ENCODE results near the gene FBXL5.

Gene FBXL5, protein sequence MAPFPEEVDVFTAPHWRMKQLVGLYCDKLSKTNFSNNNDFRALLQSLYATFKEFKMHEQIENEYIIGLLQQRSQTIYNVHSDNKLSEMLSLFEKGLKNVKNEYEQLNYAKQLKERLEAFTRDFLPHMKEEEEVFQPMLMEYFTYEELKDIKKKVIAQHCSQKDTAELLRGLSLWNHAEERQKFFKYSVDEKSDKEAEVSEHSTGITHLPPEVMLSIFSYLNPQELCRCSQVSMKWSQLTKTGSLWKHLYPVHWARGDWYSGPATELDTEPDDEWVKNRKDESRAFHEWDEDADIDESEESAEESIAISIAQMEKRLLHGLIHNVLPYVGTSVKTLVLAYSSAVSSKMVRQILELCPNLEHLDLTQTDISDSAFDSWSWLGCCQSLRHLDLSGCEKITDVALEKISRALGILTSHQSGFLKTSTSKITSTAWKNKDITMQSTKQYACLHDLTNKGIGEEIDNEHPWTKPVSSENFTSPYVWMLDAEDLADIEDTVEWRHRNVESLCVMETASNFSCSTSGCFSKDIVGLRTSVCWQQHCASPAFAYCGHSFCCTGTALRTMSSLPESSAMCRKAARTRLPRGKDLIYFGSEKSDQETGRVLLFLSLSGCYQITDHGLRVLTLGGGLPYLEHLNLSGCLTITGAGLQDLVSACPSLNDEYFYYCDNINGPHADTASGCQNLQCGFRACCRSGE

DNA sequence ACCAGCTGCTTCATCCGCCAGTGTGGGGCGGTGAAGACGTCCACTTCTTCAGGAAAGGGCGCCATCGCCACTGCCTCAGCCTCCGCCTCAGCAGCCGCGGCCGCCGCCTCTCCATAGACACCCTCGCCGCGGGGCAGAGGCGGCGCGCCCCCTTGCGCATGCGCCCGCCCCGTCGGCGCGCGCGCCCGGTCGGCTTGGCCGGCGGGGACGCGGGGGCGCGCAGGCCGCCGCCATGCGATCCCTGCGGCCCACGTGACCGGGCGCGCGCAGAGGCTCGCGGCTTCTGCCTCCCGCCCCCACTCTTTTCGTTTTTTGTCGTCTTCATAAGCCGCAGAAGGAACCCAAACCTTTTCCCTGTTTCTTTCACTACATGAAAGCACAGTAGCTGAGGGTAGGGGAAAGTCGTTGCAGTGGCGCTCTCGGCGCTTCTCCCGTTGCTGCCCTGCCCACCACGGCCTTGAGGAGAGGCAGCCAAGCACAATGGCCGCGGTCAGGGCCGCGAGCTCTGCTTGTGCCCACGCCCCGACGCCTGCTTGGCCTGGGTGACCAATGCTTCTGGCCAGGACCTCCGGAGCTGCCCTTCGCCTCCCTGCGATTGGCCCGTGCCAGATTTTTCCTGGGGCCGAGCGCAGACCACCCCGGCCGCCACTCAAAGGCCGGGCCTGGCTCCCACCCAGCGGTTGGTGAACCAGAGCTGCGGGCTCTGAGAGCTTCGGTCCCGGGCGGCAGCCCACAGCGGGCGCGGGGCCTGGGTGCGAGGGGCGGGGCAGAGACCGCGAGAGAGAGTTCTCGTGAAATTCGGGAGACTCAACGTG is at the start of gene FBXL5:
Gene FBXL5, minus strand, starts transcription at position 135 of the 815 bp plus-strand sequence. Its CDS starts 70 bp downstream, at position 65.
- H3K36me3 Mint-ChIP-seq, result peaks cover 12% of the 10 kb centered on the region
- peaks cover 49% of the 10 kb centered on the region for H3K4me1 Mint-ChIP-seq
- H3K27ac Mint-ChIP-seq, result peak within 1 kb of the TSS; percentile 97
- H3K27me3 Mint-ChIP-seq, result no peaks in the 10 kb centered on the region
- CTCF ChIA-PET, result interaction anchor here (2.3 kb wide), 1 partner anchor 27 kb away, joined by 7 read pairs; the partner anchor contains the start of gene FAM200B
- peak; percentile 80 for DNase-seq
- peak within 1 kb of the TSS; percentile 99 for H3K4me3 Mint-ChIP-seq
- H3K9me3 Mint-ChIP-seq, result no peaks in the 10 kb centered on the region

DNA sequence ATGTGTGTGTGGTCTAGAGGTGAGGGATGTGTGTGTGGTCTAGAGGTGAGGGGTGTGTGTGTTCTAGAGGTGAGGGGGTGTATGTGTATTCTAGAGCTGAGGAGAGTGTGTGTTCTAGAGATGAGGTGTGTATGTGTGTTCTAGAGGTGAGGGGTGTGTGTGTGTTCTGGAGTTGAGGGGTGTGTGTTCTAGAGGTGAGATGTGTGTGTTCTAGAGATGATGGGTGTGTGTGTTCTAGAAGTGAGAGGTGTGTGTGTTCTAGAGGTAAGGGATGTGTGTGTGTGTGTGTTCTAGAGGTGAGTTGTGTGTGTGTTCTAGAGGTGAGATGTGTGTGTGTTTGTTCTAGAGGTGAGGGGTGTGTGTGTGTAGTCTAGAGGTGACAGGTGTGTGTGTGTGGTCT is 49.0 kb upstream of the FBXL5 start:
- Mint-ChIP-seq H3K4me1 (peaks cover 13% of the 10 kb centered on the region), H3K27me3 (peaks cover 60% of the 10 kb centered on the region), H3K27ac (no peak overlapping the region), H3K9me3 (no peaks in the 10 kb centered on the region), H3K36me3 (no peaks in the 10 kb centered on the region), H3K4me3 (peak overlapping the region; percentile 84)
- CTCF ChIA-PET, result no interaction called here
- no peak for DNase-seq

DNA sequence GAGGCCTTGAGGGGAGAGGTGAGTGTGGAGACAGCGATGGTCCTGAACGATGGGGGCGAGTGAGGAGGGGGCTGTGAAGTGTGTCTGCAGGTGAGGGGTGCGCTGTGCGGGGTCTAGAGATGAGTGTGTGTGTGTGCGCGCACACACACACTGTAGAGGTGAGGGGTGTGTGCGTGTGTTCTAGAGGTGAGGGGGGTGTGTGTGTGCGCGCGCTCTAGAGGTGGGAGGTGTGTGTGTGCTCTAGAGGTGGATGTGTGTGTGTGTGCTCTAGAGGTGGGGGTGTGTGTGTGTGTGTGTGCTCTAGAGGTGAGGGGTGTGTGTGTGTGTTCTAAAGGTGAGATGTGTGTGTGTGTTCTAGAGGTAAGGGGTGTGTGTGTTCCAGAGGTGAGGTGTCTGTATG is 48.3 kb upstream of the FBXL5 start:
- Mint-ChIP-seq H3K9me3 (no peaks in the 10 kb centered on the region), H3K36me3 (no peaks in the 10 kb centered on the region), H3K4me1 (peaks cover 13% of the 10 kb centered on the region), H3K27me3 (peaks cover 64% of the 10 kb centered on the region), H3K4me3 (peak overlapping the region; percentile 84), H3K27ac (no peak overlapping the region)
- DNase-seq, result no peak
- CTCF ChIA-PET, result no interaction called here

DNA sequence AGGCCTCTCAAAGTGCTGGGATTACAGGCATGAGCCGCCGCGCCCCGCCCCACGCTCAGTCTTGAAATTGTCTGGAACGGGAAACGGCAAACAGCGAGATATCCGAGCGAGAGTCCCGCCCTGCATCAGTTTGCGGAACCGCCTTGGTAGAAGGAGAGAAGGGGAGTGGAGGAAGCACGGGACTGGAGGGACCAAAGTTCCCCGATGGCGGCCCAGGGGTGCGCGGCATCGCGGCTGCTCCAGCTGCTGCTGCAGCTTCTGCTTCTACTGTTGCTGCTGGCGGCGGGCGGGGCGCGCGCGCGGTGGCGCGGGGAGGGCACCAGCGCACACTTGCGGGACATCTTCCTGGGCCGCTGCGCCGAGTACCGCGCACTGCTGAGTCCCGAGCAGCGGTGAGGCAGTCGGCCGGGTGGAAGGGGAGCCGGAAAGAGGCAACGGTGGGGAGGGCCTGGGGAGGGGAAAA is 47.8 kb upstream of the FBXL5 start, which contains the start of gene BST1:
Gene BST1, plus strand, starts transcription at position 125 of the 463 bp plus-strand sequence. Its CDS starts 80 bp downstream, at position 205.
- peak within 1 kb of the TSS; percentile 67 for H3K27ac Mint-ChIP-seq
- H3K36me3 Mint-ChIP-seq, result no peaks in the 10 kb centered on the region
- H3K4me3 Mint-ChIP-seq, result peak within 1 kb of the TSS; percentile 84
- H3K4me1 Mint-ChIP-seq, result peaks cover 13% of the 10 kb centered on the region
- peak; percentile 70 for DNase-seq
- CTCF ChIA-PET, result no interaction called here
- no peaks in the 10 kb centered on the region for H3K9me3 Mint-ChIP-seq
- peaks cover 64% of the 10 kb centered on the region for H3K27me3 Mint-ChIP-seq

DNA sequence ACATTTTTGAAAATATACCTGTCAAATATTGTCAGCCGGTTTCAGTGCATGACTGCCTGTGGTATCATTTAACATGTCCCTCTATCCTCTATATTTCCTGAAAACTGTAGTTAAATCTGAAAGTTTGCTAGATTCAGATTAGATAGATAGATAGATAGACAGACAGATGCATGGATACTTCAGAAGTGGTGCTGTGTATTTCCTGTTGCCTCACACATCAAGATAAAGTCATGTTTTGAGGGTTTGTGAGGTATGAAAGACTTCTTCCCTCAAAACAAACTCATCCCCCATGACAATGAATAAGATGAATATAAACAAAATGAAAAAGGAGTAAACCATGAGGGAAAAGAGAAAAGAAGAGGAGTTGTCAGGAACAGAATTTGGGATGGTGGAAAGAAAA is 41.7 kb upstream of the FBXL5 start:
- Mint-ChIP-seq H3K4me3 (no peak overlapping the region), H3K9me3 (no peaks in the 10 kb centered on the region), H3K36me3 (no peaks in the 10 kb centered on the region), H3K4me1 (peaks cover 7% of the 10 kb centered on the region), H3K27me3 (peaks cover 40% of the 10 kb centered on the region), H3K27ac (no peak overlapping the region)
- CTCF ChIA-PET, result no interaction called here
- no peak for DNase-seq

DNA sequence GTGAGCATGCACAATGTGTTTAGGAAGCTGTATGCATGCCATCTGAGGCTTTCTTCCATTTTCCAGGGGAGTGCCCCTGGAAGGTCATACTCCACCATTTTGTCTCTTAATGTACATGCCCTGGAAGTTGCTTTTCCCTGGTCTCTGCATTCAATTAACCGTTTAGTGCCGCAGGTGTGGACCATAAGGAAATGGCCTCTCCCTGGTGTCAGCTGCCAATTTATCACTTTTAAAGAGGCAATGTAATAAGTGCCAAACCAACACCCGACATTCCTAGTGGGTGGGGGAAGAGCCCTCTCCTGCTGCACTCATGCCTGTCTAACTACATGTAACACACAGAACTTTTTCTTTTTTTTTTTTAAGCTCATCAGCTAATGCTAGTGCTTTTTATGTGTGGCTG is 40.6 kb upstream of the FBXL5 start:
- H3K4me3 Mint-ChIP-seq, result no peak overlapping the region
- no peaks in the 10 kb centered on the region for H3K9me3 Mint-ChIP-seq
- H3K27ac Mint-ChIP-seq, result no peak overlapping the region
- no peak for DNase-seq
- CTCF ChIA-PET, result no interaction called here
- no peaks in the 10 kb centered on the region for H3K36me3 Mint-ChIP-seq
- peaks cover 7% of the 10 kb centered on the region for H3K4me1 Mint-ChIP-seq
- H3K27me3 Mint-ChIP-seq, result peaks cover 29% of the 10 kb centered on the region

DNA sequence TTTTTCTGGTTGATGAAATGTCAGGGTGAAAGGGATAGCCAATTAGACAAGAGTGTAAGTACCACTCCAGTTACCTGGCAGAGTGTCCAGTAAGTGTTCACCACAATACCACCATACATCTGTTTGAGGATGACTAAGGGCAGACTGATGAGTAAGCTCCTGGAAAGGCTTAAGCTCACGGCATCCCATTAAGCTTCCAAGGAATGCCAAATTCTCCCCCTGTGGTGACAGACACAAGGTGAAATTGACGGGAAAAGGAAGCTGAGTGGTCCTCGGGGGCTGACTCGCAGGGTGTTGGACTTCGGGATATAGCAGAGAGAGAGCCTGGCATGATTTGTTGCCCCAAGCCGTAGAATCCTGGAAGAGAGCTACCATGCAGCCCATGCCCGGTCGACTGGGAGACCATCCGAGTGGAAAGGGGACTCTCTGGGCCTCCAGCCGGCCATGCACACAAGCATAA is 40.1 kb upstream of the FBXL5 start:
- CTCF ChIA-PET, result no interaction called here
- peaks cover 25% of the 10 kb centered on the region for H3K27me3 Mint-ChIP-seq

DNA sequence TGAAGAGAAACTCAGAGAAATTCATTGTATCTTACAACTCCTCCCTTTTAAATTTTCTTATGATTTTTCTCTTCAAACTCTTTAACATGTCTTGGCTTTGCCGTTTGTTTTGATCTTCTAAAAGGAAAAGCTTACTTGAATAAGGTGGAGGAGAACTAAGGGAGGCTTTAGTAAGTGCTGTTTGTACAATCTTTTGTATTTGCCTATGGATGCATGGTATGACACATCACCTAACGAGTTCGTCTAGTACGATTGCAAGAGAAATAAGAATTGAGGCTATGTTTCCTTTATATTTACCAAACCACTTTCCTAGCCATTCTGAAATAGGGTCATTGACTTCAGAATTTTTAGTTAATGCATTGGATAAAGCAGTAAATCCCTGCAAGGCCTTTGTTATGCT is 39.3 kb upstream of the FBXL5 start:
- H3K36me3 Mint-ChIP-seq, result peaks cover 1% of the 10 kb centered on the region
- H3K4me1 Mint-ChIP-seq, result peaks cover 7% of the 10 kb centered on the region
- no peaks in the 10 kb centered on the region for H3K9me3 Mint-ChIP-seq
- CTCF ChIA-PET, result no interaction called here
- peaks cover 16% of the 10 kb centered on the region for H3K27me3 Mint-ChIP-seq
- no peak for DNase-seq
- H3K27ac Mint-ChIP-seq, result no peak overlapping the region
- no peak overlapping the region for H3K4me3 Mint-ChIP-seq

More for the DNA sequence above, 40.1 kb upstream of the FBXL5 start:
- no peaks in the 10 kb centered on the region for H3K36me3 Mint-ChIP-seq
- no peak overlapping the region for H3K27ac Mint-ChIP-seq
- H3K4me3 Mint-ChIP-seq, result no peak overlapping the region
- no peaks in the 10 kb centered on the region for H3K9me3 Mint-ChIP-seq
- no peak for DNase-seq
- peaks cover 7% of the 10 kb centered on the region for H3K4me1 Mint-ChIP-seq

DNA sequence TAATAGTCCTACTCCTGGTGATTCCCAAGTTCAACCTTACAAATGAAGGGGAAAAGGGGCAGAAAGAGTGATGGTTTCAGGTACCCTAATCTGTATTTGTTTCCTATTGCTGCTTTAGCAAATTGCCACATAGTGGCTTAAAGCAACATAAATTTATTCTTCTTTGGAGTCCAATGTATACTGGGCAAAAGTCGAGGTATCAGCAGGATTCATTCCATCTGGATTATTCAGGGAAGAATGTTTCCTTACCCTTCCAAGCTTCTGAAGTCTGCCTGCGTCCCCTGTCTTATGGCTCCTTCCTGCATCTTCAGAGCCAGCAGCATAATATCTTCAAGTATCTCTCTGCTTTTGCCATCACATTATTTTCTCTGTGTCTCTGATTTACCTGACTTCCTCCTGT is 37.4 kb upstream of the FBXL5 start:
- Mint-ChIP-seq H3K27me3 (peaks cover 8% of the 10 kb centered on the region), H3K4me1 (peaks cover 7% of the 10 kb centered on the region), H3K36me3 (peaks cover 8% of the 10 kb centered on the region), H3K9me3 (no peaks in the 10 kb centered on the region), H3K4me3 (no peak overlapping the region), H3K27ac (no peak overlapping the region)
- DNase-seq, result no peak
- CTCF ChIA-PET, result no interaction called here

DNA sequence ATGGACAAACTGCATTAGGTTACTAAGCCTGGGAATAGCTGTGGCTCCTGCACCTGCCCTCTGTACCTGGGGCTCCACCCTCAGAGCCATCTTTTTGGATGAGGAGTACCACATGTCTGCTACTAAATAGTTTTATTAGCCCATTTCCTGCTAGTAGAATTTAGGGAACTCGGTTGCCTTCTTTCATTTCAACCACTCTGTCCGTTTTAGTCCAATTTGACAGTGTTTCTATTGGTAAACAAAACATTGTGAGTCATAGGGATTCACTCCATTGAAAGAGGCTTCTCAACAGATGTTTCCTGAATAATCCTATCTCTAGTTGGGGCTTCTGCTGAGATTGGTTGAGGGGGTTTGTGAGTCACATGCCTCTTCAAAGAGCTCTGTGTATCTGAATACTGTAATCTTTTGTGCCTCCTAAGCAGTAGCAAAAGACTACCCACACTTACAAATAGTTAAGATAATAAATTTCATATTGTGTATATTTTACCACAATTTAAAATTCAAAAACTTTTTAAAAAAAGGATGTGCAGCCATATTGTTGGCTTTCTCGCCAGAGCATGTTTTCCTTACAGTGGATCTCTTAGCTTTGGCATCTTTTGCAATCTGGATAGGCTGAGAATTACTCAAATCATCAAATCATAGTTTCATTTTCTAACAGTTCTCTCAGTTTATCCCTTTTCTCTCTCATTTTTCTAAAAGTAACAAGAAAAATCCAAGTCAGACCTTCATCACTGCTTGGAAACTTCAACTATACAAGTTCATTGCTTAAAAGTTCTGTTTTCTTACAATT is 36.4 kb upstream of the FBXL5 start:
- H3K27ac Mint-ChIP-seq, result no peak overlapping the region
- no peaks in the 10 kb centered on the region for H3K9me3 Mint-ChIP-seq
- no peak overlapping the region for H3K4me3 Mint-ChIP-seq
- peaks cover 18% of the 10 kb centered on the region for H3K36me3 Mint-ChIP-seq
- H3K27me3 Mint-ChIP-seq, result no peaks in the 10 kb centered on the region
- DNase-seq, result no peak
- CTCF ChIA-PET, result no interaction called here
- H3K4me1 Mint-ChIP-seq, result no peaks in the 10 kb centered on the region

DNA sequence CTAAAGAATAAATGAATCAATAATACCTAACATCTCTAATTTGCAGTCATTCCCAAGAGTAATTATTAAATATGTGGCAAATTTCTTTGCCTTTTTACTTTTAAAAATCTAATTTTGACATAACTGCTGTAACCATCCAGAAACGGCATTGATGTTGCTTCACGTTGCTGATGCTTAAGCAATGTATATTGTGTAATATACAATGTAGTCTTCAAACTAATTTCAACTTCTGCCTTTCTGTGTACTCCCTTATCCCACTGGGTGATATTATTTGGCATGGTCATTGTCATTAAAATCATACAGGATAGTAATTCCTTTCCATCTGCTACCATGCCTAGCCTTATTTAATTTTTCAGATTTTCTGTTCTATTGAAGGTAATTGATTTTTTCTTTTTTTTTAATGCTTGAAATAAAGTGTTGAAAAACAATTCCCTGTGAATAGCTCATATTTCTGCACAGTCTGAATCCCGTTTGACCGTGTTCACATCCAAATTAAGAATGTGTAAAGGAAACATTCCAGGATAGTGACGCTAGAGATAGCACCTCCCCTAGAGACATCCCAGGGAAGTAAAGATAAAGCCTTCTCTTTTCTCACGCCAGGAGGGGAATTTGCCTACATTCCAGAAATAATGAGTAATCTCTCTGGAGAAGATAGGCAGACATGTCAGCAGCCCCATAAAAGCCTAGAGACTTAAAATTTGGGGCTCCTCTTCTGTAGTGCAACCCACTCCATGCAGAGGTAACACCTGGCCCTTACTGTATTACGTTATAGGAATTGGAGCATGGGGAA is 35.1 kb upstream of the FBXL5 start:
- H3K4me1 Mint-ChIP-seq, result peaks cover under 1% of the 10 kb centered on the region
- H3K27ac Mint-ChIP-seq, result no peak overlapping the region
- CTCF ChIA-PET, result no interaction called here
- H3K4me3 Mint-ChIP-seq, result no peak overlapping the region
- no peaks in the 10 kb centered on the region for H3K27me3 Mint-ChIP-seq
- peaks cover 28% of the 10 kb centered on the region for H3K36me3 Mint-ChIP-seq
- no peaks in the 10 kb centered on the region for H3K9me3 Mint-ChIP-seq
- no peak for DNase-seq

DNA sequence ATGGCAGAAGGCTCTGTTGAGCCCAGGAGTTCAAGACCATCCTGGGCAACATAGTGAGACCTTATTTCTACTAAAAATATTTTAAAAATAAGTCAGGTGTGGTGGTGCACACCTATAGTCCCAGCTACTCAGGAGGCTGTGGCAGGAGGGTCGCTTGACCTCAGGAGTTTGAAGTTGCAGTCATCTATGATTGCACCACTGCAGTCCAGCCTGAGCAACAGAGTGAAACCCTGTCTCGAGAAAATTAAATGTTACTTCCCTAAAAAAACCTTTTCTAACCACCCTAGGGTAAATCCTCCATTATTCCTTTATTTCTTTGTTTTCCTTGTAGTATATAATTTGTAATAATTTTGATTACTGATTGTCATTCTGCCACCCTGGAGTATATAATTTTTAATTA is 34.4 kb upstream of the FBXL5 start:
- H3K4me1 Mint-ChIP-seq, result peaks cover 4% of the 10 kb centered on the region
- H3K36me3 Mint-ChIP-seq, result peaks cover 31% of the 10 kb centered on the region
- H3K27me3 Mint-ChIP-seq, result no peaks in the 10 kb centered on the region
- H3K27ac Mint-ChIP-seq, result no peak overlapping the region
- CTCF ChIA-PET, result no interaction called here
- no peak for DNase-seq
- no peaks in the 10 kb centered on the region for H3K9me3 Mint-ChIP-seq
- no peak overlapping the region for H3K4me3 Mint-ChIP-seq

DNA sequence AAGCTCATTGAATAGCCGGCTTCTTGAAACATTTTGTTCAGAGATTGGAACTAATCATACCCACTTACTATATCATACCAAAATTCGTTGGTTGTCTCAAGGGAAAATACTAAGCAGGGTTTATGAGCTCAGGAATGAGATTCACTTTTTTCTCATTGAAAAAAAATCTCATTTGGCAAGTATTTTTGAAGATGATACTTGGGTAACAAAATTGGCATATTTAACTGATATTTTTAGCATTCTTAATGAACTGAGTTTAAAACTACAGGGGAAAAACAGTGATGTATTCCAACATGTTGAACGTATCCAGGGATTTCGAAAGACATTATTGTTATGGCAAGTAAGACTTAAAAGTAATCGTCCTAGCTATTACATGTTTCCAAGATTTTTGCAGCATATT is 32.9 kb upstream of the FBXL5 start:
- CTCF ChIA-PET, result interaction anchor here (1.7 kb wide), 1 partner anchor 268 kb away, joined by 3 read pairs; no protein-coding TSS in a partner anchor
- no peak overlapping the region for H3K4me3 Mint-ChIP-seq
- H3K36me3 Mint-ChIP-seq, result peaks cover 38% of the 10 kb centered on the region
- no peaks in the 10 kb centered on the region for H3K27me3 Mint-ChIP-seq
- H3K27ac Mint-ChIP-seq, result no peak overlapping the region
- H3K9me3 Mint-ChIP-seq, result no peaks in the 10 kb centered on the region
- no peak for DNase-seq
- H3K4me1 Mint-ChIP-seq, result peaks cover 15% of the 10 kb centered on the region
